ENCODE data around the gene WRAP53.
"Not testable (repeated sequence)": the region's sequence is repeated elsewhere in the genome, so short reads cannot be mapped to it uniquely, and the experiment has no call there.

The WRAP53 gene

GRCh38 chr17:7687908-7688807 lies at the start of gene WRAP53:
Gene WRAP53 (plus strand): TSS chr17:7688477. CDS start chr17:7688649, 172 bp downstream.
- DNase-seq (ENCODE audit: insufficient read length, low spot score) (peak; percentile 98), FAIRE-seq (peak; percentile 63)

GRCh38 chr17:7640783-7641182 lies 47.5 kb upstream of the WRAP53 start:
- no peak for DNase-seq (ENCODE audit: insufficient read length, low spot score)
- no peak for FAIRE-seq

GRCh38 chr17:7641635-7642034 lies 46.6 kb upstream of the WRAP53 start:
- not testable (repeated sequence) for FAIRE-seq; DNase-seq (ENCODE audit: insufficient read length, low spot score)

- FAIRE-seq (no peak), DNase-seq (ENCODE audit: insufficient read length, low spot score) (no peak)
These were observed 43.5 kb upstream of the WRAP53 start for GRCh38 chr17:7644775-7645174.

GRCh38 chr17:7646457-7646856 lies 41.8 kb upstream of the WRAP53 start:
- FAIRE-seq: no peak

GRCh38 chr17:7647018-7647417 lies 41.3 kb upstream of the WRAP53 start:
- FAIRE-seq (peak; percentile 69), DNase-seq (ENCODE audit: insufficient read length, low spot score) (no peak)

More at GRCh38 chr17:7646457-7646856, 41.8 kb upstream of the WRAP53 start:
- no peak for DNase-seq (ENCODE audit: insufficient read length, low spot score)

GRCh38 chr17:7650509-7651096 lies 37.7 kb upstream of the WRAP53 start, which contains the start of gene ATP1B2:
Gene ATP1B2 (plus strand): TSS chr17:7650926. CDS start chr17:7651519, 593 bp downstream.
- peak; percentile 82 for DNase-seq (ENCODE audit: insufficient read length, low spot score)
- FAIRE-seq: no peak

- FAIRE-seq (no peak), DNase-seq (ENCODE audit: insufficient read length, low spot score) (no peak)
These were observed 37.1 kb upstream of the WRAP53 start for GRCh38 chr17:7651097-7651664.

GRCh38 chr17:7651665-7652387 lies 36.5 kb upstream of the WRAP53 start:
- FAIRE-seq: no peak
- DNase-seq (ENCODE audit: insufficient read length, low spot score): no peak

- no peak for DNase-seq (ENCODE audit: insufficient read length, low spot score)
- FAIRE-seq: no peak
These were observed 35.6 kb upstream of the WRAP53 start for GRCh38 chr17:7652388-7653356.

GRCh38 chr17:7654832-7655540 lies 33.3 kb upstream of the WRAP53 start:
- FAIRE-seq (peak; percentile 28), DNase-seq (ENCODE audit: insufficient read length, low spot score) (no peak)

- FAIRE-seq: no peak
- no peak for DNase-seq (ENCODE audit: insufficient read length, low spot score)
These were observed 32.8 kb upstream of the WRAP53 start for GRCh38 chr17:7655541-7655840.

- no peak for FAIRE-seq
- no peak for DNase-seq (ENCODE audit: insufficient read length, low spot score)
These were observed 31.2 kb upstream of the WRAP53 start for GRCh38 chr17:7656958-7657609.

- DNase-seq (ENCODE audit: insufficient read length, low spot score) (no peak), FAIRE-seq (no peak)
These were observed 20.4 kb upstream of the WRAP53 start for GRCh38 chr17:7667656-7668406.

- no peak for FAIRE-seq
- no peak for DNase-seq (ENCODE audit: insufficient read length, low spot score)
These were observed 19.8 kb upstream of the WRAP53 start for GRCh38 chr17:7668482-7668881.

- no peak for DNase-seq (ENCODE audit: insufficient read length, low spot score)
- FAIRE-seq: no peak
These were observed 15.0 kb upstream of the WRAP53 start for GRCh38 chr17:7673239-7673638.

GRCh38 chr17:7674934-7675333 lies 13.3 kb upstream of the WRAP53 start:
- FAIRE-seq (no peak), DNase-seq (ENCODE audit: insufficient read length, low spot score) (no peak)

GRCh38 chr17:7676533-7676932 lies 11.7 kb upstream of the WRAP53 start:
- no peak for DNase-seq (ENCODE audit: insufficient read length, low spot score)
- FAIRE-seq: no peak
